Measurements from ENCODE around the gene UCN3. TPM values are rescaled to one million over a fixed set of nuclear protein-coding genes. Genes with fewer than 3 reads are reported as not detected.

UCN3 gene, protein sequence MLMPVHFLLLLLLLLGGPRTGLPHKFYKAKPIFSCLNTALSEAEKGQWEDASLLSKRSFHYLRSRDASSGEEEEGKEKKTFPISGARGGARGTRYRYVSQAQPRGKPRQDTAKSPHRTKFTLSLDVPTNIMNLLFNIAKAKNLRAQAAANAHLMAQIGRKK
- not detected in 2 replicates for total RNA-seq (2014; rRNA removed; shearing (Covaris generic))

DNA sequence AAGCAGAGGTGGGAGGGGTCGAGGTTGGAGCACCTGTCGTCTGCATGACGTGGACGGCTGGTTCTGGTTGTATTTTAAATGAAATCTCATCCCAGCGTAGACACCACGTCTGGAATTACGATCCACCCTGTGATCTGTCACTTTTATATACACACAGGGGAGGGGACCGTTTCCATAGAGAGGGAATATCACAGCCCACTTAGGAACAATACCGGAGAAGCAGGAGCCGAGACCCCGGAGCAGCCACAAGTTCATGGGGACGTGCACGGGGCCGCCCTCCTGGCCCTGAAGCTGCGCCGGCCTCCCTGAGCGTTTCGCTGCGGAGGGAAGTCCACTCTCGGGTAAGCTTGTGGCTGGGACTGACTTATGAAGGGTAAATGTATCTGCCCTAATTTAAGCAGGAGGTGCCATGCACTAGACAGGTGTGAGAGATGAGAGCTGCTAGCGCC lies at the start of gene UCN3:
Gene UCN3 (plus strand): TSS at position 77 of the 449 bp plus-strand sequence. CDS start 8,755 bp downstream, outside the sequence.
- DNase-seq (ENCODE audit: low read depth), result no peak

DNA sequence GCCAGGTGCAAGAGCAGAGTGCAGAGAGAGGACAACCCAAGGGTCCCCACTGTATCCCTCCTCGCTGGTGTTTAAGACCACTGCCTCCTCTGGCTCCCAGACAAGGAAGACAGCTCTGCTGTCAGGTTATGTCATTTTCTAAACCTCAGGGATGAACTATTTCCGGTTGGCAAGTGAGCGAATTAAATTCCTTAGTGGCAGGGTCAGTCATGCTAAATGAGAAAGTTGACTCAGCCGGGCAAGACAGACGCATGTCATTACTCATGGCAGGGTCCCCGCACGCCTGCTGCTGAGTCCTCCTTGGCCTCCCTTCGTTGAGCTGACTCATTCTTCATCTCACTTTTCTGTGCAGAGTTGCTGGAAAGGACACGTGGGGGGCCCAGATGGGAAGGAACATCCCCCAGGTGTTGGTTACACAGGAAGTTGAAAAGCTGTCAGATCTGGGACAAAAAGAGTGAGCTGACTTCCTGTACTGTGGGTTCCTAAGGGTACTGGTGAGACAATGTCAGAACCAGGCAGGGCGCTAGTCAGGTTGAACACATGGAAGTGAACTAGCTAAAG lies 47.1 kb upstream of the UCN3 start:
- DNase-seq (ENCODE audit: low read depth), result peak; percentile 89

DNA sequence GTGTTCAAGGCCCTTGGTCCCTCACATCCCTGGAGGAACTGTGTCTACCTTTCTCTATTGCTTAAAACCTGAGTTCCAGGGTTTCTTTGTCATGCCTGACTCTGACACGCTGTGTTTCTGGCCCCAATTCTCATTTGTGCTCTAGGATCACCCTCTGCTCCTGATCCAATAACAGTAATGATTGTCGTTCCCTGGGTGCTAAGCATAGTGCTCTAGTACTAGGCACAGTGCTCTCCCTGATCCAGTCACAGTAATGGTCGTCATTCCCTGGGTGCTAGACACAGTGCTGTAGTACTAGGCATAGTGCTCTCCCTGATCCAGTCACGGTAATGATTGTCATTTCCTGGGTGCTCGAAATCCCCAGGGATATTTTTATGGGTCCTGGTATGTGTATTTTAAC lies 46.6 kb upstream of the UCN3 start:
- DNase-seq (ENCODE audit: low read depth), result no peak

DNA sequence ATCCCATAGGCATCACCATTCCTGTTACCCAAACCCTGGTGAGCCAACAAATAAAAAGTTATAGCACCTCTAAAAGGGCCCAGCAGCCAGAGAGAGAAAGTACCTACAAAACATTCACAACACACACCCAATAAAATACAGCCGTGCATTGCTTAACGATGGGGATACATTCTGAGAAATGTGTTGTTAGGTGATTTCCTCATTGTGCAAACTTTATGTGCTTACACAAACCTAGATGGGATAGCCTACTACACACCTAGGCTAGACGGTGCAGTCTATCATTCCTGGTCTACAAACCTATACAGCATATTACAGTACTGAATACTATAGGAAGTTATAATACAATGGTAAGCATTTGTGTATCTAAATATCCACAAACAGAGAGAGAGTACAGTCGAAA lies 44.9 kb upstream of the UCN3 start:
- no peak for DNase-seq (ENCODE audit: low read depth)

DNA sequence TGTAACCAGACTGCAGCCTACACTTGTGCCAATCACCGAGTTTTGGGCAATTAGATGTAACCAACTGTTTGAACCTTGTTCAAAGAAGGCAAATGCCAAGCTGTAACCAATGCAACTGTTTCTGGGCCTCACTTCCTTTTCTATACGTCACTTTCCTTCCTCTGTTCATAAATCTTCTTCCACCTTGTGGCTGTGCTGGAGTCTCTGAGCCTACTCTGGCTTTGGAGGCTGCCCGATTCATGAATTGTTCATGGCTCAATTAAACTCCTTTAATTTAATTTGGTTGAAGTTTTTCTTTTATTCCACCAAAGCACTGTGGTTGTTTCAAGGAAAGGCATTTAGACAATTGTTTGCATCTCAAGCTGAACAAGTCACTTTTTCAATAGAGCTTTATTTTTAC lies 43.5 kb upstream of the UCN3 start:
- no peak for DNase-seq (ENCODE audit: low read depth)

DNA sequence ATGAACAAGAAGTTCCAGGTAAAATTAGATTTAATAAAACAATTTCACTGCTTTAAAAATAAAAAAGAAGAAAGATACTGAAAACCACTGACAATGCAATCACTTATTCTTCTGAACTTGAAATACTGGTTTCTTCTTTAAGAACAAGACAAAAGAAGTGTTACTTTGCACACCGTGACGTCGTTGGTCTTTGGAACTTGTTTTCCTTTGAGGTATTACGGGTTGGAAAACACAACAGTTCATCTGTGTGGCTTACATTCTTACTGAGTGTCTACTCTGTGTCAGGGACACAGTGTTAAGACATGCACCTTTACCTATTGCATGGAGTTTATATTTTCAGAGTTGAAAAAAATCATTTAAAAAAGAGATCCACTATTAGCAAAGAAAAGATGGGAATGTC lies 41.3 kb upstream of the UCN3 start:
- no peak for DNase-seq (ENCODE audit: low read depth)

DNA sequence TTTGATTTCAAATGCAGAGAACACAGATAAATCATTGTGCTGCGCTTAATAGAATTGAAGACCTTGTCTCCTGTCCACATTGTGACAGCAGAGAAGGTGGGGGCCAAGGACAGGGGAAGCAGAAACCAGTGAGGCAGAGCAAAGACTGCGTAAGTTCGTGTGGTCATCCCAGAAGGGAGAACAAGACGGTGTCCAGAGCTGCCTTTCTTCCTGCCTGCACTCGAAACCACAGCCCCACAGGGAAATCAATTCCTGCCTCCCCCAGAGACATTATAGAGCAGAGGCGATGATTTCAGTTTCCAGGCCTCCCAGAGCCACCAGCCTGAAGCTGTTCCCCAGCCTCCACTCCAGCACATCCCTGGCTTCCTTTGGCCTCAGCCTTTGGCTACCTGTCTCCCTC lies 39.7 kb upstream of the UCN3 start:
- no peak for DNase-seq (ENCODE audit: low read depth)

DNA sequence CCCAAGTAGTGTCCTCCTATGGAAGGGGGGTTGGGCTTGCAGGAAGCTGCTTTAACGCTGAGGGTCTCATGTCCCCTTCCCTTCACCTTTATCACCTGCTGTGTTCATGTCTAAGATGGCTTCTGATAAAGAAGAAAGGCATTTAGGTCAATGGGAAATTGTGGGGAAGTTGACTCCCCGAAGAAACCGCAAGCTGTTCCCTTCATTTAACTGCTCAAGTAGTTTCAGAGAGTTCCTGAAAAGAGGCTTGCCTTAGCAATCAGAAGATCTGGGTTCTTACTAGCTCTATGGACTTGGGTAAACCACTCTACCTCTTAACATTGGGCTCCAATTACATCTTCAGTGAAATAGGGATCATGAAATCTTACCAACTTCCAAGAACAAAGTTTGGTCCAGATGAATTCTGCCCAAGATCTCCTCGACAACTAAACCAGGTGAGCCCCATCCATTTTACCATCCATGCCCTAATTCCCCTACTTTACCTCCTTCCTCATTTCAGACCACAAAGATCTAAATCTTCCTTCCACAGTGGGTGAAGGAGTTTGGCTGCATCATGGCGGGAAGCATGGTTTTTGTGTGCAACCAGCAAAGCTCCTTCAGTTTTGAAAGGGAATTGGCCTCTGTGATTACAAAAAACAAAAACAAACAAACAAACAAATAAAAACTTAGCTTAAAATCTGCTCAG lies 30.4 kb upstream of the UCN3 start:
- no peak for DNase-seq (ENCODE audit: low read depth)

DNA sequence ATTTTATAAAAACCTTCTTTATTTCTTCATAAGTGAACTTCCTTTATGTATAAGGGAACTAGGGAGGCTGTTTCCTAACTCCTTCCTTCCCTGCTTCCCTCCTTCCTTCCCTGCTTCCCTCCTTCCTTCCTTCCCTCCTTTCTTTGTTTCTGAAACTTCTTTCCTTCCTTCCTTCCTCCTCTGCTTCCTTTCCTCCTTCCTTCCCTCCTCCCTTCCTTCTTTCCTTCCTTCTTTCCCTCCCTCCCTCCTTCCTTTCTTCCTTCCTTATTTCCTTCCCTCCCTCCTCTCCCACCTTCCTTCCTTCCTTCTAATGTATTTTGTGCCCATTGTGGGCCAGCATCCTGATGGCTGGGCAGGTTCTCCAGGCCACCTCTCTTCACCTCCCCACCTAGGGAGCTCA lies 26.8 kb upstream of the UCN3 start:
- DNase-seq (ENCODE audit: low read depth), result no peak

DNA sequence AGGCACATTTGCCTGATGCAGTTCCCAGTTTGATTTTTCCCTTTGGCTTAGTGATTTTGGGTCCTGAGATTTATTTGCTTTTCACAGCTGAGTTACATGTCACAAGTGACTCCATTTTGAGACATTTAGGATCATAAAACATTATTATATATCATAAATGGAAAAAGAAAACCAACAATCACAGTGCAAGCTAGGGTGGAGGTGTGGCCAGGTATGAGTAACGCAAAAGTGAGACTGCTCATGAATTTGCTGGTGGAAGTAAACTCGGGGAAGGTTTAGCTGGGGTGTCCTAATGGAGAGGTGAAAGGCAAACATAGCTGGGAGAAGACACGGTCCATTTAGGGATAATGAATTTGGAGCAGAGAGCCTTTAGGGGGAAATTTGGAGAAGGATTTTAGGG lies 21.7 kb upstream of the UCN3 start:
- DNase-seq (ENCODE audit: low read depth), result no peak

DNA sequence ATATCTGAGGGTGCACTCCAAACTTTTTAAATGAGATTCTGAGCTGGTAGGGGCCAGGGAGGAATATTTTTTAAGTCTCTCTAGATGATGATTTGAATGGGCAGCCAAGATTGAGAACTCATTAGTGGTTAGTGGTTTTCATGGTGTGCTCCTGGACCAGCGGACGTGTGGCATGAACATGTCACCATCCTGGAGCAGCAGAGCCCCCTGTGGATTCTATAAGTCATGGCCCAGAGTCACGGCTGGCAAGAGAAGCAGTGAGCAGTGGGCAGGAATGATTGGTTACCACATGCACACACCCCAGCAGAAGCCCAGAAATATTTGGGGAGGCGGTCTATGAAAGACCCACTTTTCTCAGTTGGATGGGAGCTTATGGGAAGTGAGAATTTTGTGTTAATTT lies 21.2 kb upstream of the UCN3 start:
- peak; percentile 47 for DNase-seq (ENCODE audit: low read depth)

DNA sequence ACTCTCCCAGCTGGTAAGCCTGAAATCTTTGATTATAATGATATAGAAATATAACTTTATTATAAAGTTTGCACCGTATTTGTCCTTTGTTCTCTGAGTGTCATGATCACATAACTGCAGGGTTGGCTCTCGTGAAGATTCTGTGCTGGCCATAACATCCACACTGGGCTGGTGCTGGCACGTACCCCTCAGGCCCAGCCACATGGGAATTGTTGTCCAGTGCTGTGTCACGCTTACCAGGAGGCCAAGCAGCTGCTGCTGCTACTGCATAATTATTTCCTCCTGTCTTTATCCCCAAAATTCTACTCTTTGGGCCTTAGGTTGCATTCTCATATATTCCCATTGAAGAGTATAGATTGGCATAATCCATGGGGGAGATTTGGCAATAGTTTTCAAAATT lies 20.8 kb upstream of the UCN3 start:
- no peak for DNase-seq (ENCODE audit: low read depth)

DNA sequence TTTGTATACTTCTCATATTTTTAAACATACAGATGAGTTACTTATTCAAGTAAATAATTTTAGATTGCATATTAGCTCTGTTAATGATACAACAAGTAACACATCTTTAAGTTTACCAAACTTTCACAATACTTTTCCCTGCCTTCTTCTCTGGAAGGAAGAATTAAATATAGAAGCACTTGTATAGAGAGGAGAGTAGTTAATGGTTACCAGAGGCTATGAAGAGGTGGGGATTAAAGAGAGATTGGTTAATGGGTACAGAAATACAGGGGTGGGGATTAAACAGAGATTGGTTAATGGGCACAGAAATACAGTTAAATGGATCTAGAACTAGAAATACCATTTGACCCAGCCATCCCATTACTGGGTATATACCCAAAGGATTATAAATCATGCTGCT lies 20.0 kb upstream of the UCN3 start:
- DNase-seq (ENCODE audit: low read depth), result no peak

DNA sequence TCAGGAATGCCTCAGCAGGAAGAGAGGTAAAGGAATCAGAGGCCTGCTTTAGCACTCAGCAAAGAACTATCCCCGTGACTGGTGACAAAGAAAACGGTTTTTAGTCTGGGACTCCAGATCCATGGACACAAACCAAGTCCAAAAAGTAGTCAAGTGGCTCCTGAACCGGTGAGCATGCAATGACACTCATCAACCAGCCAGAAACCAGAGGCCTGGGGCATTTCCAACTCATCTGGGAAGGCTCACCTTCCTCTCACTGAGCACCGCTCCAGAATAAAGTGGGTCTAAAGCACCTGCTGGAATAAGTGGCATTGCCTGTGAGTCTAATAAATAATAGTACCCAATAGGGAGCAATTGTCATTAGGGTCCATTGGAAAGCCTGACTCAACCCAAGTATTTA lies 17.9 kb upstream of the UCN3 start:
- DNase-seq (ENCODE audit: low read depth), result no peak

DNA sequence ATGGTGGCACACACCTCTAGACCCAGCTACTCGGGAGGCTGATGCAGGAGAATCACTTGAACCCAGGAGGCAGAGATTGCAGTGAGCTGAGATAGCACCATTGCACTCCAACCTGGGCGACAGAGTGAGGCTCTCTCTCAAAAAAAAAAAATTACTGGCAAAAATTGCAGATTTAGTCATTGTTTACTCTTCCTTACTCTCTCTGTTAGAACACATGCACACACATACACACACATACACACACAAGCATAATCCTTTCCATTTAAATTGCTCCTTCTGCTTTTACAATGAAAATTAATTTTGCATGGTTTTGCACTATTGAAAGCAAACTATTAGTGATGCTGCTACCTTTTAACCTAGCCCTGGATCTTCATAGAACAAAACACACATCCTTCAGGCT lies 15.4 kb upstream of the UCN3 start:
- no peak for DNase-seq (ENCODE audit: low read depth)

DNA sequence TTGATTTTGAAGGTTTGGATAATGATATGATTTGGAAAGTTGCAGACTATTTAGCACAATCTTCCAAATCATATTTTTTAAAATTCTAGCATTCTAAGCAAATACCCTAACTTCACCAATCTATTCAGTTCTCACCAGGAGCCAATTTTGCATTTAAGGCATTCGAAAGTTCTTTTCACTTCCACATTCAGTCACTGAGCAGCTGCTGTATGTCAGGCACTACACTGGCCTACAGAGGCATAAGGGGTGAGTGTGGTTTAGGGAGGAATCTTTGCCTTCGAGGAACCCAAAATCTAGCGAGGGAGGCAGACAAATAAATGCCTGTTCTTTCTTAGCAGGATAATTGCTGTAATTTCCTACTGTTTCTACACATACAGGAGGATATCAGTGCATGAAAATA lies 10.7 kb upstream of the UCN3 start:
- DNase-seq (ENCODE audit: low read depth), result no peak

DNA sequence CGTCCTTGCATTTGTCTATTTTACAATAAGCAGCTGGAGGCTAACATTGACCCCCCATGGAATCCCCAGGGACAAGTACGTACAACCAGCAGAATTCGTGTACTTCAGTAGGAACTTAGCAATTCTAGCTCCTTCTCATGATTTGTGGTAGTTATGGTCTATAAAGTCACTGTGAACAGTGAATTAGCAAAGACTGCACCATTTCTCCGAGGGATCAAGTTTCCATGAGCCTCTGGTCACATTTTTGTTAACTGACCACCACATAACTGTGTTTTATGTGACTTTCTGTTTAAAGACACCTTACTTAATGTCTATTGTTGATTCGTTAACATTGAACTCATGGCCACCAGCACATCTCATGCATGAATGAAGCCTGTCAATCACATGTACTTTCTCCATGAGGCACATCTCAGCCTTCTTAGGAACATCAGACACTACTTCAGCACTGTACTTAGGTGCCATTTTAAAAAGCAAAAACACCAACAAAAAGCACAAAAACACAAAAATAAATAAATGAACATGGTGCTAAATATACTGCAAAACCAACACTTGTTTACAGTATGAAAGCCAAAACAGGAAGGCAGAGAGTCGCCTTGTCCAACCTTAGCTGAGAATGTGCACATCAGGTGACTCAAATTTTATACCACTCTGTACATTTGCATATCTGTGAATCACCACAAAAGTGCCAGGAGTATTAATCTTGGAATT lies 9.0 kb upstream of the UCN3 start:
- no peak for DNase-seq (ENCODE audit: low read depth)

DNA sequence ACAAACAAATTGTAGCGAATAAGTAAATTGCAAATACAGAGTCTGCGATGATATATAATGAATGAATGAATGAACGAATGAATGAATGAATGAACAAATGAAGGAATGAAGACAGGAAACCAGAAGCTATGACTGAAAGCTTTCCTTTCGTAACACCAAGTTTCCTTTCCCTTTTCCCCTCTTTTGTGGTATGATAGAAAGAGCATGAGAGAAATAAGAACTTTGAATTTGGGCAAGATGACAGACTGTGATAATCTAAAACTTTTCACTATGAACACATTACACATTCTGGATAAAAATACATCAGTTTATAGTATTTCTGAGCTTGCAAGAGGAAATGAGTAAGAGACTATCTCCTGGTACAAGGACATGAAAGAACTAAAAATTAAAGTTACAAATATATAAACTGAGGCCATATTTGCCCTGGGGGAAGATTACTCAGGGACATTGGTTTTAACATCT lies 8.4 kb upstream of the UCN3 start:
- DNase-seq (ENCODE audit: low read depth), result no peak

DNA sequence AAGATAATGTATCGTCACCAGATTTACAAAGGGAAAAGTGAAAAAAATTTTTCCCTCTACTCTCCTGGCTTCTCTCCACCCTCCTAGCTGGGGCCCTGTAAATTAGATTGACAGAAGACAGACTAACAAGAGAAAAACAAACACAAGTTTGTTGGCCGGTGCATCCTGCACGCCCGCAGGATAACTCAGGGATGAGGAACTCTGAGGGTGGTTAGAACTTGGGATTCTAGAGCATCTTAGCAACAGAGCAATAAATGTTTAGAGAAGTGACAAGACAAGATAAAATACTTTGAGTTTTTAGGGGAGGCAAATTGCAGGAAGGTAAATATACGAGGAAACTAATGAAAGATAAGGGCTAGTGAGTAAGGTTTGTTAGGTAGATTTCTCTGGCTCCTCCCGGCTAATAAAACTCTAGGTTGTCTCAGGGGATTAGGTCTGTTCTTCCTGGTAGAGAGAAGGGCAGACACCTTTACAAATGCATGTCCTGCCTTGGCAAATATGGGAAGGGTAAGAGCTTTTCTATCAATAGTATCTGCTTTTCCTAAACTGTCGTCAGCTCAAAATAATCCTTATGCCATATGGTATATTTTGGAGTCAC lies 4.3 kb upstream of the UCN3 start:
- no peak for DNase-seq (ENCODE audit: low read depth)

DNA sequence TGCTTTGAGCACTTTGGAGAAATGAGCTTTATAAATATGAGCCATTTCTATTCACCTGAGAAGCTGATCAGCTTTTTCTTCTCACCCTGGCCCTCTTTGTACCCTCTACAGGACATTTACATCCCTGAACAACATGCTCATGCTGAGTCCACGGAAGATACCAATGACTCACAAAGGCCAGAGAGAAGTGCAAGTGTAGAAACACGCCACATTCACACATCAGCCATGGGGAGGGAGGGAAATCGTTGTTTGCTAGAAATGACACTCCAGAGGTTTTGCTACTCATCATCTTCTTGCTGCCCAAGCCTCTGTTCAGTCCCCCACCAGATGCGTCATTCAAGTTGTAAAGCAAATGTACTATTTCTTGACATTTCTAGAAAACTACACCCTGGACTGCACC lies 2.8 kb upstream of the UCN3 start:
- DNase-seq (ENCODE audit: low read depth), result no peak

DNA sequence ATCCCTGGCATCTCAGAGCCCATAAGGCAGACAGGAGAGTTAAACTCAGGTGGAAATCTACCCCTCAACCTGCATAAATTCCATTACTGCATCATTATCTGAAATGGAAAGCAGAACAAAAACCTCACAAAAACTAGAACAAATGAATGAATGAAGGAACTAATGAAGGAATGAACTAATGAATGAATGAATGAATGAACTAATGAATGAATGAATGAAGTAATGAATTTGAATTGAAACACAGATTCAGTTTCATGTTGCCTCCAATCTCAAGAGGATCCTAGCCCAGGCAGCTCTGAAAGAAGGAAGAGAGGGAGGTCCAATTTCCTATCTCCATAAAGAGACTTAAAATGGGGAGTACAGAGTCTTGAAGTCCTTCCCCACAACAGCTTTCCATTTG lies 1.9 kb upstream of the UCN3 start:
- DNase-seq (ENCODE audit: low read depth), result no peak

DNA sequence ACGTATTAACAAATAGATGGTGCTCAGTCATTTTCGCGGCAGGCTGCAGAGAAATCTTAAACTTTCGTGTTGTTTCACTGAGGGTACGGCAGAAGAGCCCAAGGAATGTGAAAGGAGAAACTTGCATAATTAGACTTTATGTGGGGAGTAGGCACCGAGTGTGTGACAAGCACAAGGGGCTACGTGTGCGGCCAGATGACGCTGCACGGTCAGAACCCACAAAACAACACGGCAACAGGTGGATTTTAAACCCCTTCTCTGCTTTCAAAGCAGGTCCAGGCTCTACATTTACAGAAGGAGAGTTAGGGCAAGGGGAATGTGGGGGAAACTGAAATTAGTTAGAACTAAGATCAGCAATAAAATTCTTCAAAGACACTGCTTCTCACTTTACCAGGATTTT lies 392 bp upstream of the UCN3 start:
- DNase-seq (ENCODE audit: low read depth), result no peak

Measured in Daoy (cell line).